ENCODE results near the gene OLFML1.

DNA sequence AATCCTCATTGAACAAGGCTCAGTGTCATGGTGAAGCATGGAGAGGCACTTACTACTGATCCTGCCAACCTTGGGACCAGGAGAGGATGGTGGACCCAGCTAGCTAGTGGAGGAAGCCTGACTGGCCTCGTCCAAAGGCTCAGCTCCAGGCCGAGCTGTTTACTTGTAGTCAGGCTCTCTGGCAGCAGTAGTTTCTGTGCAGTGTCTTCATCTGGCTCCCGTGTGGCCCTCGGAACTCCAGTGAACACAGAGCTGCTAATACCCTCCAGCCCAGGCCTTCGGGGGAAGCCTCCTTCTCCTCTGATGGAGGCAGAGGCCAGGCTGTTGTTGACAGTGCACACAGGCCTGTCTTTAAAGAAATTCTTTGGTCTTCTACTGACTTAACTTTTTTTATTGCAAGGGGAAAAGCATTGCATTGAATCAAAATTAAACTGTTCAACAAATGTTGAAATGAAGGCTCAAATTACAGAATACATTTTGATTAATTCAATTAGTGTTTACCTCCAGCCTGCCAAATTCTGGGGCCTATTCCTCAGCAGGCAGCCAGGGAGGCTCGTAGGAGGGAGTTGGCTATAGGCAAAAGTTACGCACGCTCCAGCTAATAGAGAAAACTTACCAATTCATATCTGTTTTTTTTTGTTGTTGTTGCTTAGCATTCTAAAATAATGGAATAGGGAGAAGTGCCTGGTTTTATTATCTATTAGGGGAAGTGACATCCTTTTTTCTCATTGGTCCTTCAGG, 47.3 kb downstream of the OLFML1 start:
- TF ChIP-seq REST (IDR thresholded peaks at IDR 0.05; ENCODE audit: insufficient replicate concordance, low read depth) (no peak), POLR2AphosphoS5 (IDR thresholded peaks at IDR 0.05; ENCODE audit: low read depth) (no peak), GABPA (IDR thresholded peaks at IDR 0.05; ENCODE audit: low read depth) (no peak), SPI1 (IDR thresholded peaks at IDR 0.05; ENCODE audit: borderline replicate concordance, low read depth) (no peak)
- TF ChIP-seq, protein P1, sequence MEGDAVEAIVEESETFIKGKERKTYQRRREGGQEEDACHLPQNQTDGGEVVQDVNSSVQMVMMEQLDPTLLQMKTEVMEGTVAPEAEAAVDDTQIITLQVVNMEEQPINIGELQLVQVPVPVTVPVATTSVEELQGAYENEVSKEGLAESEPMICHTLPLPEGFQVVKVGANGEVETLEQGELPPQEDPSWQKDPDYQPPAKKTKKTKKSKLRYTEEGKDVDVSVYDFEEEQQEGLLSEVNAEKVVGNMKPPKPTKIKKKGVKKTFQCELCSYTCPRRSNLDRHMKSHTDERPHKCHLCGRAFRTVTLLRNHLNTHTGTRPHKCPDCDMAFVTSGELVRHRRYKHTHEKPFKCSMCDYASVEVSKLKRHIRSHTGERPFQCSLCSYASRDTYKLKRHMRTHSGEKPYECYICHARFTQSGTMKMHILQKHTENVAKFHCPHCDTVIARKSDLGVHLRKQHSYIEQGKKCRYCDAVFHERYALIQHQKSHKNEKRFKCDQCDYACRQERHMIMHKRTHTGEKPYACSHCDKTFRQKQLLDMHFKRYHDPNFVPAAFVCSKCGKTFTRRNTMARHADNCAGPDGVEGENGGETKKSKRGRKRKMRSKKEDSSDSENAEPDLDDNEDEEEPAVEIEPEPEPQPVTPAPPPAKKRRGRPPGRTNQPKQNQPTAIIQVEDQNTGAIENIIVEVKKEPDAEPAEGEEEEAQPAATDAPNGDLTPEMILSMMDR (IDR thresholded peaks at IDR 0.05; ENCODE audit: insufficient read depth, low read length) = no peak

Measured in HL-60 (cell line).